AG04450 (cell line): ENCODE data around the gene OSBP2. TPM values are rescaled to one million over a fixed set of nuclear protein-coding genes. Genes with fewer than 3 reads are reported as not detected.

Source experiments
- CTCF ChIA-PET: fragments of 300-600, 350-600 bp; formaldehyde crosslinking; extraction: SDS; loops from one replicate; lab custom pipeline; 2022; ENCODE audit warnings: antibody characterized with exemption, inconsistent platforms; lab: Charles Lee
- POLR2A ChIA-PET: fragments of 350-600 bp; formaldehyde crosslinking; extraction: SDS; loops from one replicate; lab custom pipeline; 2021; ENCODE audit warnings: antibody characterized with exemption, inconsistent platforms; lab: Yijun Ruan, JAX
- DNase-seq: peaks from one replicate; pipeline ENCODE4 v3.0.0-alpha.2; 2011; ENCODE audit warnings: low read depth, low spot score
- H3K27ac ChIP-seq: one replicate; pipeline ENCODE4 v1.5.1; 2012; ENCODE audit warnings: low read depth, low read length, control low read depth
- H3K27me3 ChIP-seq: one replicate; pipeline ENCODE4 v1.6.0; 2012; ENCODE audit warnings: low read length; ENCODE audit not compliant: control insufficient read depth, insufficient read depth
- H3K4me3 ChIP-seq: 2 replicates; pipeline ENCODE4 v1.5.1; 2011; ENCODE audit warnings: mild to moderate bottlenecking, low read depth, low read length, control low read depth
- H3K9me3 ChIP-seq: 2 replicates; pipeline ENCODE4 v1.5.1; 2012; ENCODE audit warnings: low read length; ENCODE audit not compliant: control insufficient read depth, insufficient read depth
- CTCF ChIP-seq: IDR thresholded peaks from 2 replicates; pipeline ENCODE4 v1.5.1; 2011; ENCODE audit warnings: low read depth, low read length, control low read depth, inconsistent platforms
- polyA plus RNA-seq: library from polyadenylated mRNA; depleted of rRNA; stranded (reverse); fragments of >200 nt; gene quantifications from 2 replicates; pipeline ENCODE4 v1.2.3, GENCODE V29; 2011

Gene OSBP2
- polyA plus RNA-seq, 1 experiment: 1.8 TPM

- DNase-seq: no peak
- no peaks in the 10 kb centered on the region for H3K9me3 ChIP-seq
- H3K27ac ChIP-seq: no peak overlapping the region
- CTCF ChIA-PET: interaction anchor here (1.4 kb wide), 1 partner anchor 85 kb away, joined by 7 read pairs; no protein-coding TSS in a partner anchor
- no peak overlapping the region for H3K4me3 ChIP-seq
- H3K27me3 ChIP-seq: no peaks in the 10 kb centered on the region
- POLR2A ChIA-PET: no interaction called here
- no peak for TF ChIP-seq CTCF
Observed at GRCh38 chr22:30720263-30720837, 25.7 kb downstream of the OSBP2 start.

- no peaks in the 10 kb centered on the region for H3K27me3 ChIP-seq
- ChIA-PET CTCF (no interaction called here), POLR2A (no interaction called here)
- TF ChIP-seq CTCF: no peak
- no peaks in the 10 kb centered on the region for H3K9me3 ChIP-seq
- H3K4me3 ChIP-seq: no peak overlapping the region
- DNase-seq: no peak
- H3K27ac ChIP-seq: no peak overlapping the region
Observed at GRCh38 chr22:30721741-30722140, 27.1 kb downstream of the OSBP2 start.

- POLR2A ChIA-PET: no interaction called here
- Histone ChIP-seq H3K9me3 (peaks cover 3% of the 10 kb centered on the region; the same call in 1 of the 2 replicates), H3K27ac (no peak overlapping the region), H3K4me3 (no peak overlapping the region), H3K27me3 (no peaks in the 10 kb centered on the region)
- CTCF ChIA-PET: no interaction called here
- DNase-seq: no peak
- TF ChIP-seq CTCF: no peak
Observed at GRCh38 chr22:30728826-30729225, 34.2 kb downstream of the OSBP2 start.

GRCh38 chr22:30731658-30732057 lies 37.0 kb downstream of the OSBP2 start:
- peaks cover 3% of the 10 kb centered on the region; the same call in 1 of the 2 replicates for H3K9me3 ChIP-seq
- no peak for TF ChIP-seq CTCF
- ChIA-PET CTCF (interaction anchor here (1.2 kb wide), 1 partner anchor 188 kb away, joined by 3 read pairs; no protein-coding TSS in a partner anchor), POLR2A (no interaction called here)
- no peak overlapping the region for H3K4me3 ChIP-seq
- DNase-seq: no peak
- H3K27me3 ChIP-seq: no peaks in the 10 kb centered on the region
- no peak overlapping the region for H3K27ac ChIP-seq

GRCh38 chr22:30732426-30732825 lies 37.8 kb downstream of the OSBP2 start:
- Histone ChIP-seq H3K27me3 (no peaks in the 10 kb centered on the region), H3K9me3 (peaks cover 3% of the 10 kb centered on the region; the same call in 1 of the 2 replicates), H3K27ac (no peak overlapping the region), H3K4me3 (no peak overlapping the region)
- CTCF ChIA-PET: no interaction called here
- no peak for TF ChIP-seq CTCF
- POLR2A ChIA-PET: no interaction called here
- no peak for DNase-seq
